Measurements from ENCODE around the gene NME3.

The NME3 gene

GRCh38 chr16:1790611-1791255, 19.4 kb upstream of the NME3 start:
- H3K4me3 ChIP-seq (ENCODE audit: control insufficient read depth, low read depth, low read length): no peak overlapping the region
- no peak for TF ChIP-seq CTCF (IDR thresholded peaks at IDR 0.05; ENCODE audit: control insufficient read depth, insufficient read depth, low read depth, low read length, missing control alignments)

GRCh38 chr16:1790261-1790610, 18.9 kb upstream of the NME3 start:
- no peak for DNase-seq (ENCODE audit: low read depth)
- TF ChIP-seq CTCF (IDR thresholded peaks at IDR 0.05; ENCODE audit: control insufficient read depth, insufficient read depth, low read depth, low read length, missing control alignments): no peak
- H3K4me3 ChIP-seq (ENCODE audit: control insufficient read depth, low read depth, low read length): no peak overlapping the region

More at GRCh38 chr16:1790611-1791255, 19.4 kb upstream of the NME3 start:
- DNase-seq (ENCODE audit: low read depth): no peak

- no peak for TF ChIP-seq CTCF (IDR thresholded peaks at IDR 0.05; ENCODE audit: control insufficient read depth, insufficient read depth, low read depth, low read length, missing control alignments)
- no peak overlapping the region for H3K4me3 ChIP-seq (ENCODE audit: control insufficient read depth, low read depth, low read length)
- no peak for DNase-seq (ENCODE audit: low read depth)
These were observed 18.3 kb upstream of the NME3 start for GRCh38 chr16:1789643-1790045.

GRCh38 chr16:1788708-1789100, 17.4 kb upstream of the NME3 start:
- no peak overlapping the region for H3K4me3 ChIP-seq (ENCODE audit: control insufficient read depth, low read depth, low read length)
- DNase-seq (ENCODE audit: low read depth): no peak
- no peak for TF ChIP-seq CTCF (IDR thresholded peaks at IDR 0.05; ENCODE audit: control insufficient read depth, insufficient read depth, low read depth, low read length, missing control alignments)

GRCh38 chr16:1788095-1788707, 16.9 kb upstream of the NME3 start:
- TF ChIP-seq CTCF (IDR thresholded peaks at IDR 0.05; ENCODE audit: control insufficient read depth, insufficient read depth, low read depth, low read length, missing control alignments): no peak
- no peak for DNase-seq (ENCODE audit: low read depth)
- H3K4me3 ChIP-seq (ENCODE audit: control insufficient read depth, low read depth, low read length): no peak overlapping the region

GRCh38 chr16:1787322-1788094, 16.2 kb upstream of the NME3 start:
- TF ChIP-seq CTCF (IDR thresholded peaks at IDR 0.05; ENCODE audit: control insufficient read depth, insufficient read depth, low read depth, low read length, missing control alignments): no peak
- no peak for DNase-seq (ENCODE audit: low read depth)
- H3K4me3 ChIP-seq (ENCODE audit: control insufficient read depth, low read depth, low read length): no peak overlapping the region
